Astrocyte (in vitro differentiated cells and primary cell): ENCODE measurements around the gene CRYL1. TPM values are rescaled to one million over a fixed set of nuclear protein-coding genes. Genes with fewer than 3 reads are reported as not detected.

Source experiments
- DNase-seq: peaks from one replicate; pipeline ENCODE4 v3.0.0-alpha.2; 2010; ENCODE audit warnings: low read depth
- FAIRE-seq: peaks from 2 replicates; lab custom pipeline; 2011; peaks lifted over from hg19 to GRCh38; lab: Jason Lieb, UNC
- H2AFZ ChIP-seq: 2 replicates; pipeline ENCODE4 v1.6.0; 2012; ENCODE audit warnings: low read depth, low read length, inconsistent platforms
- H3K27ac ChIP-seq: 2 replicates; pipeline ENCODE4 v1.5.1; 2011; ENCODE audit warnings: low read depth, low read length, inconsistent platforms
- H3K27me3 ChIP-seq: 2 replicates; pipeline ENCODE4 v1.6.0; 2011; ENCODE audit warnings: low read length, inconsistent platforms; ENCODE audit not compliant: insufficient read depth
- H3K36me3 ChIP-seq: 2 replicates; pipeline ENCODE4 v1.5.1; 2011; ENCODE audit warnings: low read length, inconsistent platforms; ENCODE audit not compliant: insufficient read depth
- H3K4me1 ChIP-seq: 2 replicates; pipeline ENCODE4 v1.5.1; 2011; ENCODE audit warnings: low read length, inconsistent platforms; ENCODE audit not compliant: insufficient read depth
- H3K4me2 ChIP-seq: 2 replicates; pipeline ENCODE4 v1.6.0; 2012; ENCODE audit warnings: low read length, inconsistent platforms
- H3K4me3 ChIP-seq: 2 replicates; pipeline ENCODE4 v1.5.1; 2011; ENCODE audit warnings: low read depth, mild to moderate bottlenecking, low read length, inconsistent platforms; ENCODE audit not compliant: insufficient read depth
- H3K79me2 ChIP-seq: 2 replicates; pipeline ENCODE4 v1.6.0; 2012; ENCODE audit warnings: mild to moderate bottlenecking, low read length, inconsistent platforms; ENCODE audit not compliant: insufficient read depth
- H3K9ac ChIP-seq: 2 replicates; pipeline ENCODE4 v1.6.0; 2012; ENCODE audit warnings: mild to moderate bottlenecking, low read length, inconsistent platforms
- H3K9me3 ChIP-seq: 2 replicates; pipeline ENCODE4 v1.5.1; 2012; ENCODE audit warnings: low read depth, mild to moderate bottlenecking, low read length, inconsistent platforms; ENCODE audit not compliant: insufficient read depth
- H4K20me1 ChIP-seq: 2 replicates; pipeline ENCODE4 v1.6.0; 2012; ENCODE audit warnings: low read length, inconsistent platforms; ENCODE audit not compliant: insufficient read depth
- H3K27ac Mint-ChIP-seq: one replicate; pipeline ENCODE4 v1.8.0; 2021; ENCODE audit warnings: mild to moderate bottlenecking, mixed read lengths; ENCODE audit not compliant: unreplicated experiment
- H3K27me3 Mint-ChIP-seq: one replicate; pipeline ENCODE4 v1.8.0; 2021; ENCODE audit warnings: low read depth, mixed read lengths; ENCODE audit not compliant: unreplicated experiment
- H3K36me3 Mint-ChIP-seq: one replicate; pipeline ENCODE4 v1.8.0; 2021; ENCODE audit warnings: low read depth, mixed read lengths; ENCODE audit not compliant: unreplicated experiment
- H3K4me1 Mint-ChIP-seq: one replicate; pipeline ENCODE4 v1.8.0; 2021; ENCODE audit warnings: low read depth, mixed read lengths; ENCODE audit not compliant: unreplicated experiment
- H3K4me3 Mint-ChIP-seq: one replicate; pipeline ENCODE4 v1.8.0; 2021; ENCODE audit warnings: mild to moderate bottlenecking, moderate library complexity, mixed read lengths; ENCODE audit not compliant: unreplicated experiment
- H3K9me3 Mint-ChIP-seq: one replicate; pipeline ENCODE4 v1.8.0; 2021; ENCODE audit warnings: mild to moderate bottlenecking, mixed read lengths; ENCODE audit not compliant: unreplicated experiment
- EZH2 ChIP-seq: IDR thresholded peaks from 2 replicates; pipeline ENCODE4 v1.6.1; 2012; ENCODE audit warnings: mild to moderate bottlenecking, low read length, inconsistent platforms; ENCODE audit not compliant: insufficient read depth
- total RNA-seq: library from RNA; stranded (reverse); gene quantifications from 2 replicates; pipeline ENCODE4 v1.2.1, GENCODE V29; 2021
- TF ChIP-seq, protein P1 (sequence below): IDR thresholded peaks from 2 replicates; pipeline ENCODE4 v1.5.1; 2011; ENCODE audit warnings: low read depth, mild to moderate bottlenecking, inconsistent platforms, low read length, moderate library complexity; ENCODE audit not compliant: insufficient read depth

The CRYL1 gene
- total RNA-seq, 1 donor from 2014 or later, result 3.7 TPM

- no peaks in the 10 kb centered on the region for H3K79me2 ChIP-seq
- DNase-seq (no peak), FAIRE-seq (no peak)
- no peak overlapping the region for H3K4me2 ChIP-seq
- no peaks in the 10 kb centered on the region for H3K9me3 ChIP-seq
- H2AFZ ChIP-seq, result no peak overlapping the region
- no peak overlapping the region for H3K9ac ChIP-seq
- no peaks in the 10 kb centered on the region for H3K27me3 ChIP-seq
- no peak overlapping the region for H3K4me3 ChIP-seq
- no peaks in the 10 kb centered on the region for H4K20me1 ChIP-seq
- no peaks in the 10 kb centered on the region for H3K9me3 Mint-ChIP-seq
- no peaks in the 10 kb centered on the region for H3K4me1 Mint-ChIP-seq
- H3K27me3 Mint-ChIP-seq, result no peaks in the 10 kb centered on the region
- no peaks in the 10 kb centered on the region for H3K36me3 ChIP-seq
- no peak overlapping the region for H3K4me3 Mint-ChIP-seq
- H3K27ac ChIP-seq, result no peak overlapping the region
- H3K27ac Mint-ChIP-seq, result no peak overlapping the region
- TF ChIP-seq, protein P1, sequence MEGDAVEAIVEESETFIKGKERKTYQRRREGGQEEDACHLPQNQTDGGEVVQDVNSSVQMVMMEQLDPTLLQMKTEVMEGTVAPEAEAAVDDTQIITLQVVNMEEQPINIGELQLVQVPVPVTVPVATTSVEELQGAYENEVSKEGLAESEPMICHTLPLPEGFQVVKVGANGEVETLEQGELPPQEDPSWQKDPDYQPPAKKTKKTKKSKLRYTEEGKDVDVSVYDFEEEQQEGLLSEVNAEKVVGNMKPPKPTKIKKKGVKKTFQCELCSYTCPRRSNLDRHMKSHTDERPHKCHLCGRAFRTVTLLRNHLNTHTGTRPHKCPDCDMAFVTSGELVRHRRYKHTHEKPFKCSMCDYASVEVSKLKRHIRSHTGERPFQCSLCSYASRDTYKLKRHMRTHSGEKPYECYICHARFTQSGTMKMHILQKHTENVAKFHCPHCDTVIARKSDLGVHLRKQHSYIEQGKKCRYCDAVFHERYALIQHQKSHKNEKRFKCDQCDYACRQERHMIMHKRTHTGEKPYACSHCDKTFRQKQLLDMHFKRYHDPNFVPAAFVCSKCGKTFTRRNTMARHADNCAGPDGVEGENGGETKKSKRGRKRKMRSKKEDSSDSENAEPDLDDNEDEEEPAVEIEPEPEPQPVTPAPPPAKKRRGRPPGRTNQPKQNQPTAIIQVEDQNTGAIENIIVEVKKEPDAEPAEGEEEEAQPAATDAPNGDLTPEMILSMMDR, result no peak
- no peak for TF ChIP-seq EZH2
- no peaks in the 10 kb centered on the region for H3K36me3 Mint-ChIP-seq
- H3K4me1 ChIP-seq, result no peaks in the 10 kb centered on the region
Observed at GRCh38 chr13:20506696-20507095, 19.0 kb downstream of the CRYL1 start.

DNA sequence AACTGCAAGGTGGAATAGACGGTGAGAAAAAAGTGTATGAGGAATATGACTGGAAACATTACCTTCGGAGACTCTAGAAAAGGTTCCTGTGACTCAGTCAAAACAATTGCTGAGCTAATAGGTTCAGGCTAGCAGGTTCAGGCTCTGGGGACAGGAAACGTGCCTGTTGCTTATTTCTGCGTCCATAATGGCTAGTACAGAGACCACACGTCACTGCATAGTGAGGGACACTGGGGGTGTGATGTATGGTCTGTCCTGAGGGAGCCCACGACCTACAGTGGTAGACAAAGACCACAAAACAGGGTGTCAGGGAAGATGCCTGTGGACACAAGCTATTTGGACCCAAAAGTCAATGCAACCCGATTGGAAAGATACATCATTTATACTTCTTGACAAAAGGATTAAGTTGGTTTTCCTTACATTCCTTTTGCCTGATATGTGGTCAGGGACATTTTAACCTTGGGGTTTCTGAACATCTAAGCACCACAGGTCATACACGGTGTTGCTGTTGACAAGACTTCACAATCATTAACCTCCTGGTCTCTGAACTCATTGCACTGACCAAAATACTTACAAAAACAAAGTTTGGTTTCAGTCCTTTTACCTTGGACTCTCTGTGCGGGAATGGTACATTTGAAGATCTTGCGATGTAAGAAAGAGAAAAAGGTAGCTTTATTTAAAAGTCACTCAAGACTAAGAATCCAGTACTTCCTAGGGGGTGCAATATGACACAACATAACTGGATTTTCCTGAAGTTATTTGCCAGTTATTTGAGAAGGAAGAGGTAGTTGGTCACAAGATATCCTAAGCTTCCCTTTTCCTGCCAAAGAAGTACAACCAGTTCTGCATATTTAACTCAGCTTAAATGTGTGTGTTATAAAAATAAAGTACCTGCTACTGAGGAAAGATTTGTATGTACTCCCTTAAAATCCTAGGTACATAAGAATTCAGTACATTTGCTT is 20.0 kb downstream of the CRYL1 start:
- Mint-ChIP-seq H3K36me3 (peaks cover 7% of the 10 kb centered on the region), H3K4me1 (no peaks in the 10 kb centered on the region), H3K27ac (no peak overlapping the region), H3K9me3 (peaks cover 3% of the 10 kb centered on the region), H3K4me3 (no peak overlapping the region), H3K27me3 (no peaks in the 10 kb centered on the region)
- Histone ChIP-seq H3K4me2 (no peak overlapping the region), H3K9me3 (no peaks in the 10 kb centered on the region), H3K36me3 (no peaks in the 10 kb centered on the region), H3K27ac (no peak overlapping the region), H3K79me2 (no peaks in the 10 kb centered on the region), H2AFZ (no peak overlapping the region), H3K4me3 (no peak overlapping the region), H3K27me3 (no peaks in the 10 kb centered on the region), H3K4me1 (no peaks in the 10 kb centered on the region), H3K9ac (no peak overlapping the region), H4K20me1 (no peaks in the 10 kb centered on the region)
- TF ChIP-seq, protein P1, result no peak
- no peak for TF ChIP-seq EZH2
- no peak for FAIRE-seq
- DNase-seq, result no peak
